AG09319 (cell line): Measurements from ENCODE around the gene GGTA1.

ENCODE experiments used
- DNase-seq: peaks from one replicate; pipeline ENCODE4 v3.0.0-alpha.2; 2010; ENCODE audit warnings: low read depth; ENCODE audit errors: extremely low read depth
- TF ChIP-seq, protein P1 (sequence below): IDR thresholded peaks from 2 replicates; pipeline ENCODE4 v1.5.1; 2011; ENCODE audit warnings: low read depth, mild to moderate bottlenecking, inconsistent platforms, low read length, moderate library complexity

Gene GGTA1

DNA sequence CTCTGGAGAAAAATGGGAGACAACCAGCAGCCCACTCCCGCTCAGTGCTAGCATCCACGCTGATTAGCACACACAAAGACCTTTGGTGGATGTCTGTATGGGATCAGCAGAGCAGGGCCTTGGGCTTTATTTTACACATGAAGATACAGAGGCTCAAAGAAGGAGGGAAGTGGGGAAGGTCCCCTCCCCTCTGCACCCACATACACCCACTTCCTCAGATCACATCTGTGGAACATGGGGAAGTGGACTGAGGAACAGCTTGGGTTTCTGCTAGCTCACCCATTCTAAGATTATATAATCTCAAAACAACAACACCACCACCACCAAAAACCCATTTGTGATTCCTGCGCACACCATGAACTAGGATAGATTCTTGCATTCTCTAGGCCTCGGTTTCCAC lies 14.0 kb downstream of the GGTA1 start:
- TF ChIP-seq, protein P1, sequence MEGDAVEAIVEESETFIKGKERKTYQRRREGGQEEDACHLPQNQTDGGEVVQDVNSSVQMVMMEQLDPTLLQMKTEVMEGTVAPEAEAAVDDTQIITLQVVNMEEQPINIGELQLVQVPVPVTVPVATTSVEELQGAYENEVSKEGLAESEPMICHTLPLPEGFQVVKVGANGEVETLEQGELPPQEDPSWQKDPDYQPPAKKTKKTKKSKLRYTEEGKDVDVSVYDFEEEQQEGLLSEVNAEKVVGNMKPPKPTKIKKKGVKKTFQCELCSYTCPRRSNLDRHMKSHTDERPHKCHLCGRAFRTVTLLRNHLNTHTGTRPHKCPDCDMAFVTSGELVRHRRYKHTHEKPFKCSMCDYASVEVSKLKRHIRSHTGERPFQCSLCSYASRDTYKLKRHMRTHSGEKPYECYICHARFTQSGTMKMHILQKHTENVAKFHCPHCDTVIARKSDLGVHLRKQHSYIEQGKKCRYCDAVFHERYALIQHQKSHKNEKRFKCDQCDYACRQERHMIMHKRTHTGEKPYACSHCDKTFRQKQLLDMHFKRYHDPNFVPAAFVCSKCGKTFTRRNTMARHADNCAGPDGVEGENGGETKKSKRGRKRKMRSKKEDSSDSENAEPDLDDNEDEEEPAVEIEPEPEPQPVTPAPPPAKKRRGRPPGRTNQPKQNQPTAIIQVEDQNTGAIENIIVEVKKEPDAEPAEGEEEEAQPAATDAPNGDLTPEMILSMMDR = no peak
- DNase-seq = no peak

DNA sequence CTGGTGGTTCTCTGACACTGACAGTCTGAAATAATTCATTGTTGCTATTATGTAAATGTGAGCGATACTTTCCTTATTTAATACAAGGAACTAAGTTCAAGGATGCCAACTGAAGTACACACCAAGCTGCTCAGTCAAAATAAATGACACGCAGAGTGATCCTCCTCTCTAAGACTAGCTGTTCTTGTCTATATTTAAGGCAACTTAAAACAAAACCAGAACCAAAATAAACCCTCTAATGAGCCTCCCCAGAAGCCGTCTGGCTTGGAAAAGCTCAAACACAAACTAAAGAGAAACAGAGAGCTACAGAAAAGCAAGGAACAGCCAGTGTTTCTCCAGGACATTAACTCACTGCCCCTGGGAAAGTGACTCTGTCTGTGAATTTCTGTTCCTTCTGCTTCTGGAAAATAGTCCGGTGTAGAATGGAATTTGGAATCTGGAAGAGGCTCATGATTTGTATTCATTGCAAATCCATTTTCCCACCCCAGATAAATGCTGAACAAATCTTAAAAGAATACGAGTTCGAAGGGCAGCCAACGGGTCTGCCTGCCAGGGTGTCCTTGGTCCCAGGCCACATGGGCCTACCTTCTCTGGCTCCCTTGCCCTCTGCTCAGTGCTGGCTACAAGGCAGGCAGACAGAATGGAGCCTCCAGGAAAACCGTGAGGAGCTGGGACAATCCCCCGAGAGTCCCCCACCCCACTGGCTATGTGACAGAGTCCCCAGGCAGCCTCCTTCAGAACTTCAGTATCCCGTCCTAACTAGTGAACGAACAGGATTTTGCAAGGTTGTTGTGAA lies 14.8 kb downstream of the GGTA1 start:
- no peak for DNase-seq

DNA sequence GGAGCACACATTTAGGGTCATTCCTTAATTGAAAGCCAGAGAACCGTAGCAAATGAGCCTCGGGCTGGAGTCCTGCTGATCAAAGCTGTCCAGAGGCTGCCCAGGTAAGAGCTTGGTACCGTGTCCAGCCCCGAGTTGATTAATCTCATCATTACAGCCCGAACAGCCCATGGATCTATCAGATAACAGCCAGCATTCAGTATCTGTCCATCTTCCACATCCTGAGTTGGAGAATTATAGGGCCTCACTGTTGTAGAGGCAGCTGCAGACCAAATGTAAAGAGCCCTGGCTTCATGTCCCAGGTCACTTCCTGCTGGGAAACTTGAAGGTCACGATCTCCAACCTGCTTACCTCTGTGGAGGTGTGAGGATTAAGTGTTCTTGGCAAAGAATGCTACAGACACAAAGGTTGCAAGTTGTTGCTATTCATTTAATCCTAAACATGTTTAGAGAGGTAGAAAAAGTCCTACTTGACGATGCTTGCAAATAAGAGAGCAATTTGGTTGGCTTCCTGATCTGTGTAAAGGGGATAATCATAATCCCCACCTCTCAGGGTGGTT lies 16.1 kb downstream of the GGTA1 start:
- TF ChIP-seq, protein P1 = no peak
- DNase-seq = no peak

More for the DNA sequence above, 14.8 kb downstream of the GGTA1 start:
- TF ChIP-seq, protein P1 = no peak

DNA sequence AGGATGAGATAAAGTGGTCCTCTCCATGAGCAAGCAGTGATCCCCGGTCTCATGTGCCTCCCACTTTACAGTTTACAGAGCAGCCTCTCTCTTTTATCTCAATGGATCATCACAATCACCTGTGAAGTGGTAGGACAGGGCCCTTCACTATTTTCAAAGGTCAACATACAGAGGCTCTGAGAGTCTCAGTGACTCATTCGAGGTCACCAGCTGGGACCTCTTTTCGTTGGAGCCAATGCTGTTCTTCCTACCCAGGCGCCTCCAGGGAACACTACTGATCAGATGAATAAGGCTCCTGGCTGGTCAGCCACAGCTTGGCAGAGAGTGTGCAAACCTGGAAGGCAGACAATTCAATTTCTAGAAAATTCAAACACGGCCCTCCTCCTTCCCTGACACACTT lies 16.6 kb downstream of the GGTA1 start:
- no peak for DNase-seq
- TF ChIP-seq, protein P1 = no peak

DNA sequence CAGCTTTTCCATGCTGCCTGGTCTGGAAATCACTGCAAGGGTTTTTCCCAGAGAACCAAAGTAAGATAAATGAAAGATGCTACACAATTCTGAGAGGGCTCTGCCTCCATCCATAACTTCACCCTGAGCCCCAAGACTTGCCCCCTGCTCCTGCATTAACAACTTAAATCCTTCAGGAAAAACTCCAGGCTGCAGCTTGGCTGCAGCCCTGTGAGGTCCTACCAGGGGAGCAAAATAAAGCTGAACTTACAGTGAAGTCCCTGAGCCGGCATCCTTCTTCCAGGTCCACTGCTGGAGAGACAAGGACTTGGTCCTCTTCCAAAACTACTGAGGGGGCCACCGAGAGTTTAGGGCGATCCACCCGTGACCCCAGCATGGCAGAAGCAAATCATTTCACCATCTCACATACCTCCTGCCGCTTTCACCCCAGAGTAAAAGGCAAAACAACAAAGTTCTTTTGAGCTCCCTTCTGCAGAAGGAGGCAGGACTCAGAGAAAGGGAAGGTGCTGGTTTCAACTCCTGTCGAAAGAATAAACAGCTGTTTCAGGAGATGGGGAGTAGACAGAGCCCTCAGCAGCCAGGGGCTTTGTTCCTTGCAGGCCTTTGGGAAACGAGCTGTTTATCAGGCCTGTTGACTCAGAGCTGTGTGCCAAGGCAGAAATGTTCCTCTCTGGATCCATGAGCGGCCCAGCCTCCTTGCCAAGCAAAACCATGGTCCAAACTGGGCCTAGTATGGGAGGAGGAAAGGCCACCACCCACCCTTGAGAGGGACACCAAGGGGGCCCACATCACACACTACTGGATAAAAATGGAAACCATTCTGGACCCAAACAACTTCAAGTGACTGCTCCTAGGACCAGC lies 20.6 kb downstream of the GGTA1 start:
- no peak for DNase-seq
- TF ChIP-seq, protein P1 = no peak

DNA sequence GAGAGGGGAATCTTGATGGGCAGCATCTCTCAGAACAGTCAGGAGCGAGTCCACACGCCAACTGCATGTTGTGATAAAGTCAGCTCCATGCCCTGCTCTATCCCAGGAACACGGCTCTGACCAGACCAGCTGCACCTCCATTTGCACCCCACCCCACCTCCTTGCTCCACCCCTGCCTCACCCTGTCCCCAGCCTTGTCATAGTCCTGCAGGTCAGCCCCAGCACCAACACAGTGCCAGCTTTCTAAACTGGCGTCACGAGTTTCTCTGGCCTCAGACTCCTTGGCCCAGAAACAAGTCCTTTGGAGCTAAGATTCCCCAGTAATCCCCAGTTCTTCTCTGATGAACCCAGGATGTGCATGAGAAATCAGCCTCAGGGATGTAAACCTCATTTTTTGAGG lies 23.5 kb downstream of the GGTA1 start:
- no peak for DNase-seq
- TF ChIP-seq, protein P1 = no peak
